Neural cell (in vitro differentiated cells): ENCODE measurements around the gene ANKRD13B.

Experiments
- CTCF ChIP-seq: fragments of 450-650 bp; IDR thresholded peaks from 2 replicates; pipeline ENCODE4 v1.5.1; 2014; ENCODE audit warnings: antibody characterized with exemption, mild to moderate bottlenecking, moderate library complexity; ENCODE audit not compliant: poor library complexity, severe bottlenecking
- EP300 ChIP-seq: fragments of 450-650 bp; conservative IDR thresholded peaks from 2 replicates; pipeline ENCODE4 v1.6.1; 2014; ENCODE audit warnings: antibody characterized with exemption, mild to moderate bottlenecking, moderate library complexity; ENCODE audit not compliant: poor library complexity, severe bottlenecking

DNA sequence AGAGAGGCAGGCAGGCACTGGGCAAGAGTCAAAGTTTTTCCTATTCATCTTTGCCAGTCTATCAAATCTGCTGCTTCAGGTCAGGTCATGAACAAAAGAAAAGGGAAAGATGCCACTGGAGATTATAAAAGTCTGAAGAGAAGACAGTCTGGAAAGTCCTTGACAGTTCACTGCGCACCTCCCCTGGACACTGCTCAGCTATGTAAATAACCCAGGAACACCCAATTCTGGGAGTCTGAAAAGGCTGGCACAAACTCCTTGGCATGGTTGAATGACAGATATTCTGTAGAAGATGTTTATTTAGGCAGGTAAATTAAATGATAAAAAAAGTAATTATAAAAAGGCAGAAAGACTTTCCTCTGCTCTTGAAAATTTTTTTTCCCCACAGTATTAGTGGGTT, 35.0 kb downstream of the ANKRD13B start:
- TF ChIP-seq CTCF: no peak
- no peak for TF ChIP-seq EP300
